HepG2 (cell line): ENCODE data around the gene TRMT10C. TPM values are rescaled to one million over a fixed set of nuclear protein-coding genes. Genes with fewer than 3 reads are reported as not detected.
A peak's percentile ranks its signal among the peaks of the same experiment; 100 is the strongest.

Source experiments
- GATAD1 ChIP-seq: IDR thresholded peaks from 2 replicates; pipeline ENCODE4 v1.6.1; 2016; ENCODE audit warnings: missing genetic modification reagents, missing compliant biosample characterization
- HNF4G ChIP-seq, 2 experiments: sonication (generic) in 1 of 2; formaldehyde crosslinking in 1 of 2; IDR thresholded peaks; 2 replicates each; pipeline versions ENCODE4 v1.4.0 to v1.6.1; 2011 to 2020; ENCODE audit warnings: borderline replicate concordance in 2 of 2, low read depth in 2 of 2, mild to moderate bottlenecking in 2 of 2, low read length in 1 of 2, missing genetic modification reagents in 1 of 2, moderate library complexity in 1 of 2
- HOXA9 ChIP-seq: sonication (generic); formaldehyde crosslinking; IDR thresholded peaks from 2 replicates; pipeline ENCODE4 v1.8.1; 2022; ENCODE audit warnings: missing genetic modification reagents, mild to moderate bottlenecking, moderate library complexity, borderline replicate concordance
- ISX ChIP-seq: sonication (generic); formaldehyde crosslinking; conservative IDR thresholded peaks from 2 replicates; pipeline ENCODE4 v1.5.0; 2020; ENCODE audit warnings: missing genetic modification reagents
- JUND ChIP-seq: sonication (generic); formaldehyde crosslinking; IDR thresholded peaks from 2 replicates; pipeline ENCODE4 v1.8.0; 2022; ENCODE audit warnings: mild to moderate bottlenecking, missing genetic modification reagents
- KLF9 ChIP-seq: IDR thresholded peaks from 2 replicates; pipeline ENCODE4 v1.6.1; 2016; ENCODE audit warnings: low read depth
- NFATC3 ChIP-seq: sonication (generic); formaldehyde crosslinking; IDR thresholded peaks from 2 replicates; pipeline ENCODE4 v1.5.1; 2020; ENCODE audit warnings: mild to moderate bottlenecking, missing genetic modification reagents
- NR2F6 ChIP-seq, 2 experiments: IDR thresholded peaks; 2 replicates each; pipeline ENCODE4 v1.6.1; 2016; ENCODE audit warnings: antibody characterized with exemption in 1 of 2, mild to moderate bottlenecking in 1 of 2
- POGZ ChIP-seq: sonication (generic); formaldehyde crosslinking; IDR thresholded peaks from 2 replicates; pipeline ENCODE4 v1.4.0; 2020; ENCODE audit warnings: mild to moderate bottlenecking, missing genetic modification reagents
- RARG ChIP-seq: sonication (generic); formaldehyde crosslinking; IDR thresholded peaks from 2 replicates; pipeline ENCODE4 v1.4.0; 2020; ENCODE audit warnings: low read depth, mild to moderate bottlenecking, missing genetic modification reagents
- SP1 ChIP-seq, 2 experiments: fragments of 450-650 bp in 1 of 2; sonication (generic) in 1 of 2; formaldehyde crosslinking in 1 of 2; IDR thresholded peaks; 2 replicates each; pipeline versions ENCODE4 v1.4.0 to v1.6.1; 2016 to 2020; ENCODE audit warnings: missing genetic modification reagents in 1 of 2
- THRA ChIP-seq: sonication (generic); formaldehyde crosslinking; IDR thresholded peaks from 2 replicates; pipeline ENCODE4 v1.4.0; 2020; ENCODE audit warnings: missing genetic modification reagents, borderline replicate concordance
- THYN1 ChIP-seq: sonication (generic); formaldehyde crosslinking; IDR thresholded peaks from 2 replicates; pipeline ENCODE4 v1.8.1; 2023; ENCODE audit warnings: low read depth, mild to moderate bottlenecking, moderate library complexity, missing genetic modification reagents, borderline replicate concordance
- TRAFD1 ChIP-seq: sonication (generic); formaldehyde crosslinking; IDR thresholded peaks from 2 replicates; pipeline ENCODE4 v1.5.1; 2020; ENCODE audit warnings: missing genetic modification reagents, mild to moderate bottlenecking, borderline replicate concordance
- USF2 ChIP-seq, 2 experiments: sonication (generic) in 1 of 2; formaldehyde crosslinking in 1 of 2; IDR thresholded peaks; 2 replicates each; pipeline versions ENCODE4 v1.5.1 to v1.6.1; 2011 to 2020; ENCODE audit warnings: borderline replicate concordance in 1 of 2, low read depth in 1 of 2, low read length in 1 of 2, mild to moderate bottlenecking in 1 of 2, missing genetic modification reagents in 1 of 2, moderate library complexity in 1 of 2
- YEATS2 ChIP-seq: sonication (generic); formaldehyde crosslinking; IDR thresholded peaks from 2 replicates; pipeline ENCODE4 v1.4.0; 2020; ENCODE audit warnings: missing genetic modification reagents, borderline replicate concordance
- ZNF121 ChIP-seq: sonication (generic); formaldehyde crosslinking; IDR thresholded peaks from 2 replicates; pipeline ENCODE4 v1.5.0; 2020; ENCODE audit warnings: mild to moderate bottlenecking, missing genetic modification reagents
- ZNF280B ChIP-seq: sonication (generic); formaldehyde crosslinking; IDR thresholded peaks from 2 replicates; pipeline ENCODE4 v1.5.0; 2020; ENCODE audit warnings: missing genetic modification reagents, mild to moderate bottlenecking, borderline replicate concordance
- ZNF282 ChIP-seq: fragments of 450-650 bp; IDR thresholded peaks from 2 replicates; pipeline ENCODE4 v1.6.1; 2018; ENCODE audit not compliant: partially characterized antibody
- ZNF484 ChIP-seq: sonication (generic); formaldehyde crosslinking; IDR thresholded peaks from 2 replicates; pipeline ENCODE4 v1.5.1; 2020; ENCODE audit warnings: mild to moderate bottlenecking, low read depth, missing genetic modification reagents, borderline replicate concordance
- ZNF546 ChIP-seq: sonication (generic); formaldehyde crosslinking; conservative IDR thresholded peaks from 2 replicates; pipeline ENCODE4 v1.8.1; 2023; ENCODE audit warnings: mild to moderate bottlenecking, missing genetic modification reagents
- polyA plus RNA-seq, 8 experiments: library from polyadenylated mRNA; depleted of rRNA in 3 of 8; stranded (reverse) in 7 of 8; unstranded in 1 of 8; fragments of >200 nt; fragmentation: Illumina TruSeq in 4 of 8; extraction: Trizol in 4 of 8; gene quantifications; 2 replicates each; pipeline versions ENCODE4 v1.2.1 to v1.2.3, GENCODE V29; 2011 to 2016; ENCODE audit warnings: low read depth in 4 of 8, missing spikeins in 1 of 8, mixed read lengths in 1 of 8; ENCODE audit not compliant: insufficient read depth in 1 of 8
- total RNA-seq, 5 experiments: library from RNA; depleted of rRNA; stranded (reverse); fragments of >200 nt; fragmentation: Illumina TruSeq; extraction: Trizol; gene quantifications; 2 replicates each; pipeline ENCODE4 v1.2.3, GENCODE V29; 2016; ENCODE audit warnings: low read depth in 1 of 5

The TRMT10C gene
- total and polyA plus RNA-seq, 2 of the 13 experiments (the other 11 are each of a cell fraction or from before 2014, with no cell fraction given): 10.8 to 39.2 TPM

GRCh38 chr3:101519685-101520365, 41.8 kb upstream of the TRMT10C start (continued):
- TF ChIP-seq THYN1 (CRISPR knock-in tag) (no peak), SP1 (IDR thresholded peaks at IDR 0.05) (no peak), SP1 (CRISPR knock-in tag; IDR thresholded peaks at IDR 0.05) (no peak), POGZ (CRISPR knock-in tag) (no peak), HOXA9 (CRISPR knock-in tag) (no peak), USF2 (IDR thresholded peaks at IDR 0.05; ENCODE audit: low read depth, low read length) (no peak), USF2 (CRISPR knock-in tag; IDR thresholded peaks at IDR 0.05; ENCODE audit: borderline replicate concordance) (no peak), THRA (no peak), ZNF280B (CRISPR knock-in tag) (no peak), NR2F6 (IDR thresholded peaks at IDR 0.05) (peak; percentile 41; the same call in 1 of the 2 replicates), NR2F6 (CRISPR knock-in tag; IDR thresholded peaks at IDR 0.05) (no peak), NFATC3 (CRISPR knock-in tag) (no peak), KLF9 (CRISPR knock-in tag) (no peak), ZNF282 (no peak), ZNF546 (CRISPR knock-in tag) (no peak), ZNF121 (CRISPR knock-in tag) (peak; percentile 76), ISX (CRISPR knock-in tag) (no peak), ZNF484 (CRISPR knock-in tag) (no peak), GATAD1 (CRISPR knock-in tag) (0 out of 2 replicates have a peak, but pooled peaks have one; percentile 10), RARG (CRISPR knock-in tag) (no peak), JUND (CRISPR knock-in tag) (no peak), TRAFD1 (CRISPR knock-in tag) (no peak), YEATS2 (CRISPR knock-in tag) (no peak), HNF4G (IDR thresholded peaks at IDR 0.05; ENCODE audit: borderline replicate concordance, low read depth, low read length) (no peak), HNF4G (CRISPR knock-in tag; IDR thresholded peaks at IDR 0.05; ENCODE audit: borderline replicate concordance, low read depth) (no peak)
